ENCODE results near the gene SEMG1.

SEMG1 gene

GRCh38 chr20:45218124-45218523 lies 11.3 kb downstream of the SEMG1 start:
- no peak for DNase-seq (ENCODE audit: extremely low spot score, insufficient read length, low read depth)
- FAIRE-seq = no peak

DNA sequence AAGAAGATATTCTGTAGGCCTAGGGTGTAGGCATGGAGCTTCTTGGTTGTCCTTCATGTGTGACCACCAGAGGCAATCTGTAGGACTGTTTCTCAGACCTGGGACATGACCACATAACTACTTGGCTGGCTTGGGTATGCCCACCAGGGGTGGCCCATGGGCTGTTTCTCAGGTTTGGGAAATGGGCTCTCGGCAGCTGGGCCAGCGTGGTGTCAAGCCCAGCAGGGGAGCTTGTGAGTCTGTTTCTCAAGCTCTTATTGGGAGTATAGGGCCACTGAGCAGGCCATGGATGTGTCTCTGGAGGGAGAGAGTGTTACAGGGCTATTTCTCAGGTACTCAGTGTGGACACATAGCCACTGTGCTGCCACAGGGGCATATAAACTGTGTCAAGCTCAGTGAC lies 11.8 kb downstream of the SEMG1 start:
- DNase-seq (ENCODE audit: extremely low spot score, insufficient read length, low read depth) = no peak
- FAIRE-seq = no peak

DNA sequence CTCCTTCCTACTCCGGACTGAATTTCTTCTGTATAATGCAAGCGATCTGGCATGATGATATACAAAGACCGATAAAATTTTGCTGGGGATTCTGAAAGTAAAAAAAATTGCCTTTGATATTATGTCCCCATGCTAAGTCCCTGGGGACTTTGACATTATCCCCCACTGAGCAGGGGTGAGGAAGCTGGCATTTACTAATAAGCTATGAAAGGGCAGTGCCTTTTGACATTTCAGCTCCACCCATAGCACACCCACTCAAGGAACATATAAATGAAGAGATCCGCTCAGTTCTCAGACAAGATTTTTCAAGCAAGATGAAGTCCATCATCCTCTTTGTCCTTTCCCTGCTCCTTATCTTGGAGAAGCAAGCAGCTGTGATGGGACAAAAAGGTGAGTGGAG lies 14.2 kb downstream of the SEMG1 start, which contains the start of gene SEMG2:
Gene SEMG2 (plus strand): TSS at position 298 of the 400 bp plus-strand sequence. CDS start 17 bp downstream, at position 315.
- FAIRE-seq (no peak), DNase-seq (ENCODE audit: extremely low spot score, insufficient read length, low read depth) (no peak)

- FAIRE-seq (no peak), DNase-seq (ENCODE audit: extremely low spot score, insufficient read length, low read depth) (no peak)
These were observed 16.3 kb downstream of the SEMG1 start for GRCh38 chr20:45223136-45223535.

GRCh38 chr20:45226287-45226686 lies 19.5 kb downstream of the SEMG1 start:
- DNase-seq (ENCODE audit: extremely low spot score, insufficient read length, low read depth) (no peak), FAIRE-seq (no peak)

GRCh38 chr20:45229264-45230056 lies 22.6 kb downstream of the SEMG1 start:
- no peak for DNase-seq (ENCODE audit: extremely low spot score, insufficient read length, low read depth)
- no peak for FAIRE-seq

DNA sequence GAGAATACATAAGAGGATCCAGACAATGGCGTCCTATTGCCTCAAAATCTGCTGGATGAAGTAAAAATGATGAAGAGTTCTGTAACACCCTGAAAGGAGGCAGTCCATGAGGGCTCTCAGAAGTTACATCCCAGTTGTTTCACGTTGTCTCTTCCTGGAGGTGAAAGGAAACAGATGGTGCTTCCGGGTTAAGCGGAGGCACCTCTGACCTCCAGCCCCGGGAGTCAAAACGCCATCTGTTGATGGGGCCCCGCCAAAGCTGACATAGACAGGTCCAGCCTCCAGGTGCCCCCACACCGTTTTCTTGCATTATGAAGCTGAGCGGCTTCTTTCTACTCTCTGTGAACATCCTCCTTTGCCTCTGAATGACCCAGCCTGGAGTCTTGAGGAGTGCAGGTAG lies 23.8 kb downstream of the SEMG1 start:
- DNase-seq (ENCODE audit: extremely low spot score, insufficient read length, low read depth) (no peak), FAIRE-seq (no peak)

DNA sequence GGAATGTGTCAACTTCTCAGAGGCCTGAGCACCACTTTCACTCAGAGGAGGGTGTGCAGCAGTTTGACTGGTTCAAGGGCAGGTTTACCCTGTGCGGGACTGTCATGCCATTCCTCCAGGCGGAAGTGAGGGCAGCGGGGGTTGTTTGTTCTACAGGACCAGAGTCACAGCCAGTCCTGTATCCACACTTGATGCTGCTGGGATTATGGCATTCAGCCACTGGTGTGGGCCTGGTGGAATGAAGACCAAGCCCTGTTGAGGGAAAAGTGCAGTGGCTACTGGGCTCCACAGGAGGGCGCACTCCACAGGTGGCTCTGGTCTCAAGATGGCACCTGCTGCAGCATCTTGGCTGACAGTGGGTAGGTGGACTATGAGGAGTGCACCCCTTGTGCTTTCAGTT lies 29.2 kb downstream of the SEMG1 start:
- FAIRE-seq = no peak

GRCh38 chr20:45238139-45238538 lies 31.3 kb downstream of the SEMG1 start:
- DNase-seq (ENCODE audit: extremely low spot score, insufficient read length, low read depth) (no peak), FAIRE-seq (no peak)

More for the DNA sequence above, 29.2 kb downstream of the SEMG1 start:
- DNase-seq (ENCODE audit: extremely low spot score, insufficient read length, low read depth) = no peak

- FAIRE-seq (no peak), DNase-seq (ENCODE audit: extremely low spot score, insufficient read length, low read depth) (no peak)
These were observed 39.3 kb downstream of the SEMG1 start for GRCh38 chr20:45246109-45246508.

GRCh38 chr20:45247865-45248264 lies 41.0 kb downstream of the SEMG1 start:
- DNase-seq (ENCODE audit: extremely low spot score, insufficient read length, low read depth) (no peak), FAIRE-seq (no peak)

- FAIRE-seq (no peak), DNase-seq (ENCODE audit: extremely low spot score, insufficient read length, low read depth) (no peak)
These were observed 41.8 kb downstream of the SEMG1 start for GRCh38 chr20:45248609-45249008.

DNA sequence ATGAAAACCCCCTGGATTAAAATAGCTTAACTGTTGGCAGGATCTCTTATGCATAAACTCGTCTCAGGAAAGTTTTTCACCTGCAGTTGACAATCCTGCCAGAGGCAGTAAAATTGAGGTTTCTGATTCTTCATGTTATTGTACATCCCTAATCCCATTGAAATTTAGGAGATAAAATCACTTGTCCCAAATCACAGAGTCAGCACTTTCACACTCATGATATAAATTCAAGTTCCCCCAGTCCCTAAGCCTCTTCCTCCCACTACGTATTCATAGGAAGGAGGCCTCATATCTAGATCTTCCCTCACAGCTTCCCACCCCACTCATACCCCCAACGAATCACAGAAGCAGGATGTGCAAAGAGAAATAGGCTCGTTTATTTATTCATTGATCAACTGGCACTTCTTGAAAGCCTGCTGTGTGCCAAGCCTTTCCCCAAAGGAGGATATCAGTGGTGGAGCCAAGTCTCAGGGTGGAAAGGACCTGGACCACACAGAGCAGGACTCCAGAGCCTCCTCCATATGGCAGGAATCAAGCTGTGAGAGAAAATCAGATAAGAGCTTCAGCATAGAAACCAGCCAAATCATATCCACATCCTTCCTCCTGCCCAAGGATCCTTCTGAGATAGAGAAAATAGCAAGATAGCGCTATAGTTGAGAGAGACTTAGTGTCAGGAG lies 45.2 kb downstream of the SEMG1 start:
- FAIRE-seq (no peak), DNase-seq (ENCODE audit: extremely low spot score, insufficient read length, low read depth) (no peak)

DNA sequence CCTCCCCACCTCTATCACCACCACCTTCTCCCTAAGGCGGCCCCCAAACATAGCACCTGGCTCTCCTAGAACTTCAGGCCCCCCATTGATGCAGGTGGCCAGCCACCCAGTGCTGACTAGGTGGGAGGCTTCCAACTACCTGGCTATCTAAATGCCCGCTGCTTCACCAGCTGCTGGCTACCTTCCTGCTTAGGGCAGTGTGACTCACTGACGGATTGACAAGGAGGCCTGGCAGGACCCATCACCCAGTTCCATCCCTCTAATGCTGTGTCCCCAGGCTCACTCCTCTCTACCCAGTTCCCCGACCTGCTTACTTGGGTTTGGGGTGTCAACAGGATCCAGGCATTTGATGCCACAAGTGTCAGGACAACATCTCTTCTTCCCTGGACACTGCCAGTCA lies 46.4 kb downstream of the SEMG1 start:
- FAIRE-seq = no peak
- no peak for DNase-seq (ENCODE audit: extremely low spot score, insufficient read length, low read depth)

- DNase-seq (ENCODE audit: extremely low spot score, insufficient read length, low read depth) (no peak), FAIRE-seq (peak; percentile 21)
These were observed 47.8 kb downstream of the SEMG1 start, which contains the start of gene SLPI for GRCh38 chr20:45254383-45255262. SLPI (minus strand) TSS chr20:45254564; CDS start chr20:45254543, 21 bp downstream.

GRCh38 chr20:45257161-45257560 lies 50.3 kb downstream of the SEMG1 start:
- no peak for DNase-seq (ENCODE audit: extremely low spot score, insufficient read length, low read depth)

DNA sequence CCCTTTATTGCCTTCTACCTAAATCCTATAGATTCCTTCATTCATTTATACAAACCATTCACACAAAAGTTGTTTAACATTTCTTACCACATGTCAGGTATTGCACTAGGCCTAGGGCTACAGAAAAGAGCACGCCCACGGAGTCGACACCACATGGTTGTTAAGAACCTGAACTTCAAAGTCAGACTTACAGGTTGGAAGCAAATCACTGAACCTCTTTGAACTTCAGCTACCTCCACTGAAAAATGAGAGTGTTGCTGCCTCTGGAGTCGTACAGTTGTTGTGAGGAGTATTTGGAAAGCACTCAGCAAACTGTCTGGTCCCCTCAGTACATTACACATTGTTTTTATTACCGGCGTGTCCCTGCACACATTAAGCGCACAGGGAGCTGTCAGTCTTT lies 50.9 kb downstream of the SEMG1 start:
- no peak for DNase-seq (ENCODE audit: extremely low spot score, insufficient read length, low read depth)
- no peak for FAIRE-seq

More at GRCh38 chr20:45257161-45257560, 50.3 kb downstream of the SEMG1 start:
- no peak for FAIRE-seq

DNA sequence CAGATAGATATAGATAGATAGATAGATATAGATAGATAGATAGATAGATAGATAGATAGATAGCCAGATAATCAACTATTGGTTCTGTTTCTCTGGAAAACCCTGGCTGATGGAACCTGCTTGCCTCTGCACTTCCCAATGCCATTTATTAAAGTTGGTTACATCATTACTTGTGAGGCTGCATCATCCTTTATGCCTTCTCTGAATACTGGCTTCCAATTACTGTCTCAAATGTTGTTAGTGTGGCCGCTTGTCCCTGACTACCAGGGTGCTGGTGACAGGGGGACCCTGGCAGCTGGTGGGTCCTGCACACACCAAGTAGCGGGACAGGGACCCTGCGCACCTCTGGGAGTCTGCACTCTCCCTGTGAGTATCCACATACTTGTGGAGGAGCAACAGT lies 51.4 kb downstream of the SEMG1 start:
- DNase-seq (ENCODE audit: extremely low spot score, insufficient read length, low read depth) = no peak
- no peak for FAIRE-seq

- DNase-seq (ENCODE audit: extremely low spot score, insufficient read length, low read depth) (no peak), FAIRE-seq (no peak)
These were observed 51.8 kb downstream of the SEMG1 start for GRCh38 chr20:45258664-45259063.

Measured in GM18507 (cell line).